Superior temporal gyrus (tissue), 1 donor: ENCODE data around the gene EPHB2.

Experiments used
- DNase-seq: peaks from one replicate; pipeline ENCODE4 v3.0.0-alpha.2; 2016; ENCODE audit errors: extremely low spot score

Gene EPHB2

DNA sequence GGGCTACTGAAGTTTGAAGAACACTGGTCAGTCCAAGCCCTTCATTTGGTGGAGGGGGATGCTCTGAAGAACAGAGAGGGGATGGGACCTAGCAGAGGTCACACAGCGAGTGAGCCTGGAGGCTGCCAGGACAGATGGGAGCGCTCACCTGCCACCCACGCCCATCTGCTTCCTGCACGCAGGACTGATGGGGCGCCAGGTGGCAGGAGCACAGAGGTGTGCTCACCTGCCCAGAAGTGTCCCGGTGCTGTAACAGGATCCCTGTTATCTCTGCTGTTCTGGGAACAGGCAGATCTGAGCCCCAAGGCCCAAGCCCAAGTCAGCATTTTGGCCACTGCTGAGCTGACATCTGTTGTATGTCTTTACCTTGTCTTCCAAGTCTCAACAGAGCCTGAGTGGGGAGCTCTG, 40.5 kb downstream of the EPHB2 start:
- DNase-seq = no peak

DNA sequence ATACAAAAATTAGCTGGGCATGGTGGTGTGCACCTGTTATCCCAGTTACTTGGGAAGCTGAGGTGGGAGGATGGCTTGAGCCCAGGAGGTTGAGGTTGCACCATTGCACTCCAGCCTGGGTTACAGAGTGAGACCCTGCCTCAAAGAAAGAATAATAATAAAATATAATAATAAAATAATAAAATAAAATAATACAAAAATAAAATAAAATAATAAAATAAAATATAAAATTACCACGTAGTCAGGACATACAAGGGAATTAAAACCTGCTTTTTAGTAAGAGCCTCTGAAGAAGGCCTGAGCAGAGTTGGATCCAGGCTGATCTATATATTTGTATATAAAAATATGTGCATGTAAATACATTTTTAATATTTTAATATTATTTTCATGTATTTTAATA, 41.7 kb downstream of the EPHB2 start:
- no peak for DNase-seq

DNA sequence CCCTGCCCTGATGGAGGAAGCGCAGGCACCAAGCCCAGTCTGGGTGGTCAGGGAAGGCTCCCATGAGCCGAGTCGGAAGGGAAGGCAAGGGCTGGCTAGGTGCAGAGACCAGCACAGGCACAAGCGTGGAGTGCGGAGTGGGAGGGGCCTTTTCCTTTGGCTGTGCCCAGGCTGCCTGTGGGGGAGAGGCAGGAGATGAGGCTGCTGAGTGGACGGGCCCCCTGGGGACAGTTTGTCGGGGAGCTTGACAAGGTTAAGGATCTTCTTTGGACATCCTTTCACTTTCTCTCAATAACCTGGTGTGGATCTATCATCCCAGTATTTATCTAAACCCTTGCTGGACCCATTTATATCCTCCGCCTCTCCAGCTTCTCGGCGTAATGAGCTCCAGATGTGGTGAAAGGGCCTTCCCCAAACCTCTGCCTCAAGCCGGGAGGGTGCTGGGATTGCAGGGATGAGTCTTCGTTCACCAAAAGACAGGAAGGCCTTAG, 42.9 kb downstream of the EPHB2 start:
- no peak for DNase-seq

DNA sequence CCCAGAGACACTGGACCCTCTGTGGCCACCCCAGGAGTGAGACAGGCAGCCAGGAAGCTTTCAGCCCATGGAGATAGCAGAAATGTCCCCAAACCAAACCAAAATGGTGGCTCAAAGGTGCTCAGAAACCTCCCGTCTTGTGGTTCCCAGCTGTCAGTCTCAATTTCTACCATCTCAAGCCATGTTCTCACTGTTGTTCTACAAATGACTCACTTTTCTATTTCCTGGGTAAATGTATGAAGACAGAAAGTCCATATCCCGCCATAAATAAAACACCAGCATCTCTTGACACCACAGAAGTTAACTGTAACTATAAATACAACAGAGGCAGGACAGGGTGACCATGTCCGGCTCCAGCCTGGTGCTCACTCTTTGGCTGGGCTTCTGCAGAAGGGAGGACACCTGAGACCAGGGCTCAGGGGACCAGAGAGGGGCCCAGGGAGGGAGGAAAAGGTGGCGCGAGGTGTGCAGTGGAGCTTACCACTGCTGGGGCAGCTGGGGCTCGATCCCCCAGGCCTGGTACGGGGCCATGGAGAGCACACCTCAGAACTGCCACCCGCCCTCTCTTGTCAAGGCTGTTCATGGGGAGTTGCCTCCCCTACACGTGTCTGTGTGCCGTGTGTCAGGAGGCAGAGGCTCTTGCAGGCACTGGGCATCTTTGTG, 43.6 kb downstream of the EPHB2 start:
- DNase-seq = no peak

DNA sequence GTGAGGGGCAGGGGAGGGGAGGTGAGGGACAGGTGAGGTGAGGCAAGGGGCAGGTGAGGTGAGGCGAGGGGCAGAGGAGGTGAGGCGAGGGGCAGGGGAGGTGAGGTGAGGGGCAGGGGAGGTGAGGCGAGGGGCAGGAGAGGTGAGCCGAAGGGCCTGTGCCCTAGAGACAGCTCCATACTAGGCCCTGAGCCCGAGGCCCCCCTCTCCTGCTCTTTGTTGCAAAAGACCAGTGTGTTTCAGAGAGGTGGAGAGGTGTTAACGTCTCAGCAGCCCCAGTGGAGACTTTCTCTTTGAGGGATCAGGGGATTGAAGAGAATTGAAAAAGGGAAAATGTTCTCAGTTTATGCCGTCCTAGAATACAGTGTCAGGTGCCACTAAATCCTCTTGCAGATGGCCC, 44.2 kb downstream of the EPHB2 start:
- DNase-seq = no peak

DNA sequence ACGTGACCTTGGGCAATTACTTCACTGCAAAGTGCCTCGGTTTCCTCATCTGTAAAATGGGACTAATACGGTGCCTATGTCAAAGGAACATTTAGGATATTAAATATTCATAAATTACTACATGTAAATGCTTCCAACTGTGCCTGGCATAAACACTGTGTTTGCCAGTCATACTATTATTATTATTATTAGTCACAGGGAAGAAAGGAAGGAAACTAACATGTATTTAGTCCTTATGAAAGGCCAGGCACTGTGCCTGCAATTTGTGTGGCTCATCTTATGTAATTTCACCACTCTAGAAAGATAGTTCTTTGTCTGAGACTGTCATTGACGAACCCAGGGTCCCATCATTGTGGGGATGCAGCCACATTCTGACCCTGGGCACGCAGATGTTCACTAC, 45.0 kb downstream of the EPHB2 start:
- no peak for DNase-seq

DNA sequence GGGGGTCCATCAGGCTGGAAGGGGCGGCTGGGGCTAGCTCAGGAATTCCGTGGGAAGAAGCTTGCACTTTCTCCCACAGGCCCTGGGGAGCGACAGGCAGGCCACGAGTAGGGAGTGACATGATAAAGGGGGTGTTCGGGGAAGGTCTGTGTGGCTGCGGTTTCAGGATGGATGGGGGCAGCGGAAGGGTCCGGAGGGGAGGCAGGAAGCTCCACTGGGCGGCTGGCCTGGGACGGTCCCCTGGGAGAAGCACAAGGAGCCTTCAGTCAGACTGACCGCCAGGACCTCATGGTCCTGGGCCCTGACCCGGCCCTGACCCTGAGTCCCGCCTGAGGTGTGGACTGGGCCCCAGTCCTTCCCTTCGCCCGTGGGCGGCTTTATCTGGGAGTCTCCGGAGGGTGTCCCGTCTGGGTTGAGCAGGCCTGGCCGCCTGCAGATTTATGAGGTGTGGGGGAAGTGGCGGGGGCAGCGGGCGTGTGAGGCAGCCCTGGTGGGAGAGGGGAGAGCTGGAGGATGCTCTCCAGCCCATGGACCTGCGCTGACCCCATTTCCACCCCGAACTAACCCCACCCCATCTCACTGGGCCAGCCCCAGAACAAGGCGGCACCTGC, 45.6 kb downstream of the EPHB2 start:
- no peak for DNase-seq

DNA sequence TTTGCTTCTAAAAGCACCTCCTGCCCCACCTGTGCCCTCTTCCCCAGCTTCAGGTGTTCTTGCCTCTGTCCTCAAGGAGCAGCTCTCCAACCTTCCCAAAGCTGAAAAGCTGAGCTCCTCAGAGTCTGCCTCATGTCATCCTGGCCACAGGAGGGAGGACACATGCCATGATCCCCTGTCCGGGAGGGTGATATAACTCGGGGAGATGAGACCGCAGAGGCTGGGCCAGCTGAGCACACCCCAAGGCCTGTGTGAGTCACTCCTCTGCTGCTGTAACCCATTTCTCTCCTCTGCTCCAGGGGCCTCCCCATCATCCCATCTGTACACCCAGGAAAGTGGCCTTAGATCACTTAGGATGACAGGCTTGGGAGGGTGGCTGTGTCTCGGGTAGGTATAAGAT, 49.8 kb downstream of the EPHB2 start:
- DNase-seq = no peak

DNA sequence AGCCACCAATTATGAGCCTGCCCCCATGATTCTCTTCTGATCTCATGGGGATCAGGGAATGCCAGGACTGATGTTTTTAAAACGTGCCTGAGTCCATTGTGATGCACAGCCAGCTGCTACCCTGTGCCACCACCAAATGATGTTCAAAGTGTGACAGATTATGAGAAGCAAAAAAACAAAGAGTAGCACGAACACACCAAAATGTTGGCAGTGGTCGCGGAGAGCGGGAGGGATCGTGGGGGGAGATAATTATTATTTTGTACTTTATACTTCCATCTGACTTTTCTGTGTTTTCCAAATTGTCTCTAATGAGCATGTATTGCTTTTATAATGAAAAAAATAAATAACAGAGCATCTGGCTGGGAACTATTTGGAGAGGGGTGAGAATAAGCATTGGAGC, 50.5 kb downstream of the EPHB2 start:
- no peak for DNase-seq

DNA sequence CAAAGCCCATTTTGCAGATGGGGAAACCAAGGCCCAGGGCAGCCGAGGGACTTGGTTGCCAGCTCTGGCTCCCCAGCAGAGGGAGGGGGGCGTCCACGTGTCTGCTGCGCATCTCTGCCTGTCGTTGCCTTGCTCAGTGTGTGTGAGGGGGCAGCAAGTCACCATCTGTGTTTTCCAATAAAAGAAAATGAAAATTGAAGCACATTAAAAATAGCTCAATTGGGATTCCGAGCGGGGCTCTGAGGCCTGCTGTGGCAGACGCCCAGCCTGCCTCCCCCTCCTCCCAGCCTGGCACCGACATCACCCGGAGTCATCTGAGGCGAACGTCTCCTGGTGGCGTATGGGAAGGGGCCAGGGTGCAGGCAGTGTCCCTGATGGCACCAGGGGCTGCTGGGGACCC, 51.2 kb downstream of the EPHB2 start:
- peak; percentile 48 for DNase-seq

DNA sequence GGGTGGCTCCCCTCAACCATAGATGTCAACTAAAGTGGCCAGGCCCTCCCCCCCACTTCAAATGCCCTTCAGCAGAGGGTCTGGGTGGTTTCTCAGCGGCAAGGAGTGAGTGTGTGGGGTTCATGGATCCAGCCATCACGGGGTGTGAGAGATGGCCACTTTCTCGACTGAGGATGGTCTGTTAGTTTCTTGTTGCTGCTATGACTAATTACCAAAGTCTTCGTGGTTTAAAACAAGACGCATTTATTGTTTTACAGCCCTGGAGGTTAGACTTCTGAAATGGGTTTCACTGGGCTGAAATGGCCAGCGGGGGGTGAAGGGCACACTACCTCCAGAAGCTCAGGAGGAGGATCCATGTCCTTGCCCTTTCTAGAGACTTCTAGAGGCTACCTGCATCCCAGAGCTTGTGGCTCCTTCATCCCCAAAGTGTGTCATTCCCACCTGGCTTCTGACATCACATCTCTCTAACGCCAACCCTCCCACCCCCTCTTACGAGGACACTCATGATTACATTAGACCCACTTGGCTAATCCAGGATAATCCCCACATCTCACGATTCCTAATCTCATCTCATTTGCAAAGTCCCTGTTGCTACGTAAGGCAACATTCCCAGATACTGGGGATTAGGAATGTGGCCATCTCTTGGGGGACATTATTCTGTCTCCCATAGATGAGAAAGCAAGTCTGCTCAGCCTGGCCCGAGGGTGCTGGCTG, 53.0 kb downstream of the EPHB2 start:
- DNase-seq = no peak

DNA sequence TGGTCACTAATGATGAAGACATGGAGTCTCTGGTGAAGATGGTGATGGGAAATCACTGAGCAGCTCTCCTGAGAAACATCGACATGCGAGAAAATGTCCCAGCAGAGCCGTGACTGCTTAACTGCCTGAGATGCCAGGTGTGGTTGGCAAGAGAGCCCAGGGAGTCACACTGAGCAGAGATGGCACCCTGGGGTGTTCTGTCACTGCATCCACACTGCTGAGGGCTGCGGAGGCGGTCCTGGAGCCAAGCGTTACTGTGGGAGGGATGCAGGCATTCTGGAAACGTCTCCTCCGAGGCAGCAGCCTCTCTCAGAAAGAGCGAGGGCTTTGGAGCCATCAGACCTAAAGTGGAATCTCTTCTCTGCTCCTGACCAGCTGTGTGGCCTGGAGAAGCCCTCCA, 57.2 kb downstream of the EPHB2 start:
- DNase-seq = peak; percentile 29

DNA sequence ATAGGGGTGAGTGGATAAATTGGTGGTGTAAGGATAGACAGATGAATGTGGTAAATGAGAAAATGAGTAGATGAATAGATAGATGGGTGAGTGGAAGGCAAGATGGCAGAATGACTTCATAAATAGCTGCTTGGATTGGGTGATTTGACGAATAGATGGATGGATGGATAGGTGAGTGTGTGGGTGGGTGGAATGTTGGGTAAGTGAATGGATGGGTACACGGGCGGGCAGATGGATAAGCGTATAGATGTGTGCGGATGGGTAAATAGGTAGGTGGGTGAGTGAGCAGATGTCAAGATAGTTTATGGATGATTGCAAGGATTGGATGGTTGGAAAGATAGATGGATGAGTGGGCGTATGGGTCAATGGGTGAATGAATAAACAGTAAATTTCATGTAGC, 59.3 kb downstream of the EPHB2 start:
- no peak for DNase-seq

DNA sequence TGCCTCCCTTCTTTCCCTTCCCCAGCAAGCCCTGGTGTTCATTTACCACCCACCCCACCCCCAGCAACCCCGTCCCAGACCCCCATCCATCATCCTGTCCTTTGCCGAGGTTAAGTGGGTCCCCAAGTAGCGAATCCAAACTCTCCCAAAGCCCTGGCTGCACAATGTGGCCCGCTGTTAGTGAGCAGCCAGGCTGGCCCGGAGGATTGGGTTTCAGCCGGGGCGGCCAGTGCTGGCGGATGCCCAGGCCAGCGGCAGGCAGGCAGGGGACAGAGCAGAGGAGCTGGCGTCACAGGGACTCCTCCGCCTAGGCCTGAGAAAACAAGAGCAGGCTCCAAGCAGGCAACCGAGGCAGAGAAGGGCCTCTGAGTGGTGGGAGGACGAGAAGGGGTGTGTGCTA, 61.4 kb downstream of the EPHB2 start:
- peak; percentile 38 for DNase-seq

DNA sequence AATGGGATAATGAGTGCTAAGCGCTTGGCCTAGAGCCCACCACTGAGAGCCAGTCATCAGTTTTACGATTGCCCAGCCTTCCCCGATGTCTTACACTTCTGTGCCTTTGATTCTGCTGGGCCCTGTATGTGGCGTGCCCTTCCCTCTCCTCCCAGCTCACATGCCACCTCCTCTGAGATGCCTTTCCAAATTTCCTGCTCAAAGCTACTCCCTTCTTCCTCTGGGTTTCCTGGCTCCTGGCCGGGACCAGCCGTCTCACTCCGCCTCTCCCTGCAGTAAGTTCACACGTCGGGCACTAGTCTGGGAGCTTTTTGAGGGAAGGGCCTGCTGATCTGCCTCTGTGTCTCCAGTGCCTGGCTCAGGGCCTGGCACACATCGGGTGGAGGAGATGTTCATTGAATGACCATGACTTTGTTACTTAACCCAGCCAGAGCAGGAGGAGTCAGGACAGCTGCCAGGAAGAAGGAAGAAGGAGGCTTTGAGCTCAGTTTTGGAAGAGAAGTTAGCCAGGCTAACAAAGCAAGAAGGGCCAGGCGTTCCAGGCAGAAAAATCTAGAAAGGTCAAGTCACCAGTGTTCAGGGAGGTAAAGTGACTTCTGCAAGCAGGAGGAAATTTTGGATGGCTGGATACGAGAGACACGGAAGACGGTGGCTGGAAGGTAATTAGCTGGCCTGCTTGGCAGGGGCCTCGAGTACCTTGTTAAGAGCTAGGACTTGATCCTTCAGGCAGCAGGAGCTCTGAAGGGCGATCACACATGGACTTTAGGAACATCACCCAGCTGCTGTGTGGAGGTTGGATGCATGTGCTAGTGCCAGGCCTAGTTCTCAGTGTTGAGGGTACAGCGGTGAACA, 63.6 kb downstream of the EPHB2 start:
- peak; percentile 18 for DNase-seq

DNA sequence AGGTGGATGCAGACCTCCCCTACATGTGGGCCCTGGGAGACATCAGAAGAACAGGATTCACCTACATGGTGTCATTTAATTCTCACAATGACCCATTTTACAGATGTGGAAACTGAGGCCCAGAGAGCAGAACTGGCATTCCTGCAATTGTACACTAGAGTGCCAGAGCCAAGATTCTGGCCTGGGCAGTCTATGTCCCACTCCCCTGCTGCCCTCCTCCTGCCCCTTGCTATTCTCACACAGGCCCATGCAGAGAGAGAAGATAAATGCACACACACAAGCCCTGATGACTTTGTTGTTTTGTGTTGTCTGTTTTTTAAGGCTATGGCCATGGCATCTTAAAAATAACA, 64.2 kb downstream of the EPHB2 start:
- no peak for DNase-seq

DNA sequence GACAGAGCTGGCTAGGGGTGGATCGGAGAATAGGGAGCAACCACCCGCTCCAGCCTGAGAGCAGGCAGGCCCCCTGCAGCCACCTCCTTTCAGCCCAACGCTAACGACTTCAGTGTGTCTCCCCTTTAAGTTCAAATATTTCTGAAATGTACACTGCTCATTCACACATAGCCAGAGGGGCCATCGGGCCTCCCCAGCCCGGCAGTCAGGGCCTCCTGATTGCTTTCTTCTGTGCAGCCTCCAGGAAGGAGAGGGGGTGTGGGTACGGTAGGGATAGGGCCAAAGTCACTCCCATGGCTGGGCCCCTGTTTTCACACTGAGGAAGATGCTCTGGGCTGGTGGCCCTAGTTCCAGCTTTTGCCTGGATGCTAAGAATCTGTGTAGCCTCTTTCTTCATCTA, 64.8 kb downstream of the EPHB2 start:
- DNase-seq = no peak

DNA sequence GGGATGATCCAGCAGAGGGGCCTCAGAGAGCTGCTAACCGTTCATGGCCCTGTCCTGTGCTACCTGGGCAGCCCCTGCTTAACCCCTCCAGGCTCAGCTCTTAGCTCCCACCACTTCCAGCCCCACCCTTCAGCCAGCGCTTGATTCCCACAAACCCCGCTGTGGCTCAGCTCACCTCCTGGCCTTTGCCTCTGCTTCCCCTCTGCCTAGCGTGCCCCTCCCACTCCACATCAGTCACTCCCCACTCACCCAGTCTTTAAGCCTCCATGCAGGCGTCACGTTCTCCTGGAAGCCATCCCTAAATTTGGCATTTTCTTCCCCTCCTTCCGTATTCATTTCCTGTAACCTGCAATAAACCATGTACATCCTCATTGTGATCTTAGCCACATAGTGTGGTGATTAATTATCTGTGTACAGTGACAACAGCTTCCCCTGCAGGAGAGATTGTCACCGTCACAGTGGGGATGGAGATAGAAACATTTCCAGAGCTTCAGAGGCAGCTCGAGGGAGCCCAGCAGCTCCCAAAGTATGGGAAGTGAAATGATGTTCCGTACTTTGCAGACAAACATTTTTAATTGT, 65.5 kb downstream of the EPHB2 start:
- no peak for DNase-seq

DNA sequence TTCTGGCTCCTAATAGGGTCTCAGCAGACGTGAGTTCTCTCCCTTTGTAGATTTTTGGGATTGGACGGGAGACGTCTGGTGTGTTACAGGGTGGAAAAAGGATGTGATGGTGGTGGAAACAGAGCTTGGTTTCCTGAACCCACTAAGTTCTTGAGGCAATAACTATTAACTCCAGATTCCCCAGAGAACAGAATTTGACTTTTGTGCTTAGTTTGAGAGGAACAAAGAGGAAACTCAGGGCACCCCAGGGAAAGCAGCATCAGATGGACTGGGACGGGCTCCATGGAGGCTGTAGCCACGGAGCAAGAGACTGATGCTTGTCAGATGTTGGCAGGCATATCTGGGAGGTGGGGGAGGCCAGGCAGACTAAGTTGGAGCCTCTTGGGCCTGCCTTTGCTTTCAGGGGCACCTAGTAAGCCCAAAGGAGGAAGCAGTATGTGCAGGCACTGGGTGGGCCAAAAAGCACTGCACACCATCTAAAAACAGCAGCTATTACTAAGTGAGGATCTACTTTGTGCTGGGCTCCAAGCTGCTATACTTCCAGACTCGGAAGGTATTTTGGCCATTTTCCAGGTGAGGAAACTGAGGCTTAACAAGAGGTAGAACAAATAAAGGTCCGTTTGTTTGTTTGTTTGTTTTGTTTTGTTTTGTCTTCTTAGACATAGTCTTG, 66.9 kb downstream of the EPHB2 start:
- DNase-seq = no peak

DNA sequence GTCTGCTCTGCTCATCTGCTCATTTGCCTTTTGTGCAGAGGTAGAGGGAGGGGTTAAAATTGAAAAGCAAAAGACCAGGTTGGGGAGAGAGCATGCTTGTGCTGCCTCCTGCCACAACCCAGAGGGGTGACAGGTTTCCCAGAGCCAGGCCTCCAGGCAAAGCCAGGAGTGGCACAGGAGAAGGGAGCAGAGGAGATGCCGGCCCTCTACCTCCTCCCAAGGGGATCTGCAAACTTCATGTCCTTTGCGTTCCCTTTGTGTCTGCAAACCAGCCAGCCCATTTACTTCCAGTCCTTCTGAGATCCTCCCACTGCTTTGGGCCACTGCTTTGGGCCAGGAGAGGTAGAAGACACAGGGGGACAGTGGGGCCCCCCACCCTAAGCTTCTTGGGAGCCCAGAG, 67.8 kb downstream of the EPHB2 start:
- no peak for DNase-seq

DNA sequence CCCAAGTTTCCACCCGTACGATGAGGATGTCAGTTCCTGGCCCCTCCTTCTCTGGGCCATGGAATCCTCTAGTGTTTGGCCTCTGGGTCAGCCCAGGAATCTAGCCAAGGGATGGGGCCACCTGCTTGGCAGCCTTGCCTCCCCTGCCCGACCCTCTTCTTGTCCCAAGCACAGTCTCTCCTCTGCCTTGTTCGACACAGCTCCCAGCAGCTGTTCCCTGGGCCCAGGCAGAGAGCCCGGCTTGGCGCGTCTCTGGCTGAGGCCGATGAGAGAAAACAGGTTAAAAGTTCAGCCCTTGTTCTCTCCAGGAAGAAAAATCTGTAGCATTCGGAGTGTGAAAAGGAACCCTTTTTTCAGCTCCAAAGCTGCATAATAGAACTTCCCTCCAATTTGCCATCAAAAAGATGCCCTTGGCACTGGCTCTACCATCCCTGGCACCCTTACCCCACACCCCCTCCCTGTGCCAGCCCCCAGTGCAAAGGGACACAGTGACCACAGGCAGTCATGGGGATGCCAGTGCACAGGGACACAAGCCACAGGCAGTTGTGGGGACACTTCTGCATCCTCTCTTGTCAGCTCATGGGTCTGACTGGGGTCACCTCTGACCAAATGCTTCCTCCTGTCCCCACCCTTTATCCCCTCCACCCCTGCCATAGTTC, 68.4 kb downstream of the EPHB2 start:
- peak; percentile 54 for DNase-seq
